ENCODE data around the gene KRTAP21-3. TPM values are rescaled to one million over a fixed set of nuclear protein-coding genes. Genes with fewer than 3 reads are reported as not detected.
"Not testable (repeated sequence)": the region's sequence is repeated elsewhere in the genome, so short reads cannot be mapped to it uniquely, and the experiment has no call there.

KRTAP21-3 gene, protein sequence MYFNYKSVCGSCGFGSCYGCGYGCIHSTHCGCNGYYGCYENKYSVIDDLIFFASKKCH
- not detected for total RNA-seq
- polyA plus RNA-seq: not detected

DNA sequence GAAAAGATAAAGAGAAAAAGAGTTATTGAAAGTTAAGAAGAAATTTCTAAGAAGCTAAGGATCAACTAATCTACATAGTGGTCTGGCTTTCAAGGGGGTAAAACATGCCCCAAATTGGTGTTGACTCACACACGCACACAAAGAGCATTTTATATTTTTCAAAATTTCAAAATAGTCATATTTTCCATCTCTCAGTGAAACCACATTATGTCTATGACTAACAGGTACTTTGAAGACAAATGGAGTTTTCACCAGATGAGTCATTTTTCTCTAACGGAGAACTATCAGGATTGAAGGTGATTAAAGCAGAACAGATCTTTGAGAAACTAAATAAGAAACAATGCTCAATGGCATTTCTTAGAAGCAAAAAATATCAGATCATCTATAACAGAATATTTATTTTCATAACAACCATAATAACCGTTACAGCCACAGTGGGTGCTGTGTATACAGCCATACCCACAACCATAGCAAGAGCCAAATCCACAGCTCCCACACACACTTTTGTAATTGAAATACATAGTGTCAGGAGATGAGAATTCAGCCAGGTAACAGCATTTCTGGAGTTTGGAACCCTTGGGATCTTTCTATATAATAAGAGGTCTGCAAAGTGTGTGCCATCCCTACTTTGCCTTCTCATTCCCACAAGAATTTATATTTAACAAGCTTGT is at the start of gene KRTAP21-3:
KRTAP21-3 (minus strand) TSS at position 539 of the 671 bp plus-strand sequence; CDS start at position 521, 18 bp downstream.
- peaks cover 0 to 2% of the 10 kb centered on the region in 2 donors for H3K27me3 Mint-ChIP-seq
- Histone ChIP-seq H3K27me3 (ENCODE audit: insufficient read depth, low read length, poor library complexity, severe bottlenecking) (no peaks in the 10 kb centered on the region), H3K9me3 (ENCODE audit: low read length) (no peaks in the 10 kb centered on the region), H3K4me3 (ENCODE audit: low read length) (no peak within 1 kb of the TSS), H3K27ac (ENCODE audit: low read depth, low read length) (no peak within 1 kb of the TSS), H3K36me3 (ENCODE audit: insufficient read depth, low read length) (no peaks in the 10 kb centered on the region), H3K4me1 (ENCODE audit: insufficient read depth, low read length) (no peaks in the 10 kb centered on the region)
- ChIA-PET POLR2A (no interaction called here), CTCF (no interaction called here)
- H3K36me3 Mint-ChIP-seq: no peaks in the 10 kb centered on the region
- no peak within 1 kb of the TSS for H3K27ac Mint-ChIP-seq
- no peak for DNase-seq
- H3K4me3 Mint-ChIP-seq: no peak within 1 kb of the TSS
- peaks cover 0 to 22% (median 4%) of the 10 kb centered on the region in 3 donors for H3K4me1 Mint-ChIP-seq
- H3K9me3 Mint-ChIP-seq: peaks cover 0 to 5% (median 0%) of the 10 kb centered on the region in 5 donors

DNA sequence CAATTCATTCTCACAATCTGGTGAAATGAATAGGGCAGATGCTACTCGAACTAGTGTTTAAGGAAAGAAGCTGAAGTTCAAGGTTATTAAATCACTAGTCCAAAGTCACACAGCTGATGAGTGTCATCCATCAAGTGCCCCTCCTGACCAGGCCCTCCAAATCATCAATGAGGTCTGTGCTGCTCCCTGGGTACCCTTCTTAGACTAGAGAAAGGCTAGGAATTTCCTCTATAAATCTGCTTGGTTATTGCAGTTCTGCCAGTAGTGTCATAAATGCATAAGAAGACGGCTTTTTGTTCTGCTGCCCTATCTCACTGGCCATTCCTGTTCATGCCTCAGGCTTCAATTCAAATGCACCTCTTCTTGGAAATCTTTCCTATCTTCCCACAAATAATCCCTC is 42.2 kb upstream of the KRTAP21-3 start:
- no peaks in the 10 kb centered on the region for H3K27me3 Mint-ChIP-seq
- Histone ChIP-seq H3K4me1 (ENCODE audit: insufficient read depth, low read length) (no peaks in the 10 kb centered on the region), H3K27ac (ENCODE audit: low read depth, low read length) (no peak overlapping the region), H3K4me3 (ENCODE audit: low read length) (no peak overlapping the region), H3K9me3 (ENCODE audit: low read length) (no peaks in the 10 kb centered on the region), H3K36me3 (ENCODE audit: insufficient read depth, low read length) (no peaks in the 10 kb centered on the region), H3K27me3 (ENCODE audit: insufficient read depth, low read length, poor library complexity, severe bottlenecking) (no peaks in the 10 kb centered on the region)
- no peaks in the 10 kb centered on the region for H3K4me1 Mint-ChIP-seq
- no peak for DNase-seq
- H3K27ac Mint-ChIP-seq: no peak overlapping the region
- ChIA-PET POLR2A (no interaction called here), CTCF (no interaction called here)
- no peaks in the 10 kb centered on the region for H3K36me3 Mint-ChIP-seq
- no peak overlapping the region for H3K4me3 Mint-ChIP-seq
- H3K9me3 Mint-ChIP-seq: no peaks in the 10 kb centered on the region

DNA sequence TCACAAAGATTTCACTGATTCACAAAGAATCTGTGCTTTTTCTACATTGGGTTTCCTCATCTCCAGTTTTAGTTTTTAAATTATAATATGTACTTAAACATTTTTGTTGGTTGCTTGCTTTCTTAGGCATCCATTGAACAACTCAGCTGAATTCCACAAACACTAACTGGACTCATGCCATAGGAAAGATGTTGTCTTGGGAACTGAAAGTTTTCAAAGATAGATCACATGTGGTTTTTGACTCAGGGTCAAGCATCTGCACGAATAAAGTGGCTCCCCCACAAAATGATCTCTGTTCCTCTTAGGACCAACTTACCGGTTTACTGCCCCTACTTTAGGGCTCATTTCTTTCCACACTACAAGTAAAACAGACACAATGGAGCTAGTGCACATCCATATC is 39.7 kb upstream of the KRTAP21-3 start:
- no peak overlapping the region for H3K4me3 Mint-ChIP-seq
- ChIA-PET CTCF (no interaction called here), POLR2A (no interaction called here)
- H3K9me3 Mint-ChIP-seq: no peaks in the 10 kb centered on the region
- H3K27ac Mint-ChIP-seq: no peak overlapping the region
- H3K27me3 ChIP-seq (ENCODE audit: insufficient read depth, low read length, poor library complexity, severe bottlenecking): no peaks in the 10 kb centered on the region
- H3K36me3 ChIP-seq (ENCODE audit: insufficient read depth, low read length): no peaks in the 10 kb centered on the region
- H3K4me1 Mint-ChIP-seq: no peaks in the 10 kb centered on the region
- no peaks in the 10 kb centered on the region for H3K9me3 ChIP-seq (ENCODE audit: low read length)
- H3K27ac ChIP-seq (ENCODE audit: low read depth, low read length): no peak overlapping the region
- H3K36me3 Mint-ChIP-seq: no peaks in the 10 kb centered on the region
- H3K4me1 ChIP-seq (ENCODE audit: insufficient read depth, low read length): no peaks in the 10 kb centered on the region
- H3K4me3 ChIP-seq (ENCODE audit: low read length): no peak overlapping the region
- no peaks in the 10 kb centered on the region for H3K27me3 Mint-ChIP-seq
- no peak for DNase-seq

DNA sequence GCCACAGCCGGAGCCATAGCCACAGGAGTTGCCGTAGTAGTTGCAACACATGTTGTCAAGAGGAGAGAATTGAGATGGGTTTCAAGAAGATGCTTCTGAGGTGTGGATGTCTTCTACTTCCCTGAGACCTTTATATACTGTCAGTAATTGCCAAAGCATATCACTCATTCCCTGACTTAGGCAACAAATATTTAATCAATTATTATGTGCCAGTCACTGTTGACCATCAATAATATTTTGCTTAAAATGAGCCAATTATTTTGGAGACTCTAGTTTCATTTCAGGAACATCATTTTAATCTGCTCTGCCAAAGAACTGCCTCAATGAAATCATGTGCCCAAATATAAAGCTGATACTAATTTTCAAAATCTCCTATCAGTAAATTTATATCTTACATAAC is 36.8 kb upstream of the KRTAP21-3 start, which contains the start of gene KRTAP21-1:
KRTAP21-1 (minus strand) TSS at position 101 of the 400 bp plus-strand sequence; CDS start at position 51, 50 bp downstream.
- H3K9me3 Mint-ChIP-seq; CTCF ChIA-PET; H3K27me3 Mint-ChIP-seq; H3K4me3 ChIP-seq (ENCODE audit: low read length); POLR2A ChIA-PET; DNase-seq; H3K36me3 Mint-ChIP-seq; H3K27me3 ChIP-seq (ENCODE audit: insufficient read depth, low read length, poor library complexity, severe bottlenecking); H3K36me3 ChIP-seq (ENCODE audit: insufficient read depth, low read length); H3K4me3 Mint-ChIP-seq; H3K27ac Mint-ChIP-seq; H3K9me3 ChIP-seq (ENCODE audit: low read length); H3K4me1 ChIP-seq (ENCODE audit: insufficient read depth, low read length); H3K4me1 Mint-ChIP-seq; H3K27ac ChIP-seq (ENCODE audit: low read depth, low read length): not testable (repeated sequence)

DNA sequence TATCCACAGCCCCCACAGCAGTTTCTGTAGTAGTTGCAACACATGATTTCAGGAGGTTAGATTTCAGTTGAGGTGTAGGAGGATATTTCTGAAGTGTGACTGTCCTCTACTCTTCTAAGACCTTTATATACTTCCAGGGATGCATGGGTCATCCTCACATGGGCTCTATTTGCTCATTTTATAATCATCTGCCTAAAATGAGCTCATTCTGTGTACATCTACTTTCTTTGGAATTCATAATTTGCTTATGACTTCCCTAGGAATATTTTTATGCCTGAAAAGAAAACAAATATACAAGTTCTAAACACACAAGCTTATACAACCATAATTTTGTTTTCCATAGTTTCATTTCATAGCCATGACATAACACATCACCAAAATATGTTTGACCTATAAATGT is 28.6 kb upstream of the KRTAP21-3 start, which contains the start of gene KRTAP21-2:
KRTAP21-2 (minus strand) TSS at position 101 of the 400 bp plus-strand sequence; CDS start at position 44, 57 bp downstream.
- DNase-seq: no peak
- Mint-ChIP-seq H3K27ac (no peak within 1 kb of the TSS), H3K27me3 (peaks cover 0 to 2% of the 10 kb centered on the region in 2 donors), H3K4me1 (no peaks in the 10 kb centered on the region), H3K4me3 (no peak within 1 kb of the TSS), H3K36me3 (no peaks in the 10 kb centered on the region), H3K9me3 (peaks cover 0 to 6% (median 2%) of the 10 kb centered on the region in 5 donors)
- H3K27me3 ChIP-seq (ENCODE audit: insufficient read depth, low read length, poor library complexity, severe bottlenecking): no peaks in the 10 kb centered on the region
- H3K27ac ChIP-seq (ENCODE audit: low read depth, low read length): no peak within 1 kb of the TSS
- ChIA-PET POLR2A (no interaction called here), CTCF (no interaction called here)
- no peaks in the 10 kb centered on the region for H3K9me3 ChIP-seq (ENCODE audit: low read length)
- H3K36me3 ChIP-seq (ENCODE audit: insufficient read depth, low read length): no peaks in the 10 kb centered on the region
- H3K4me1 ChIP-seq (ENCODE audit: insufficient read depth, low read length): no peaks in the 10 kb centered on the region
- no peak within 1 kb of the TSS for H3K4me3 ChIP-seq (ENCODE audit: low read length)

DNA sequence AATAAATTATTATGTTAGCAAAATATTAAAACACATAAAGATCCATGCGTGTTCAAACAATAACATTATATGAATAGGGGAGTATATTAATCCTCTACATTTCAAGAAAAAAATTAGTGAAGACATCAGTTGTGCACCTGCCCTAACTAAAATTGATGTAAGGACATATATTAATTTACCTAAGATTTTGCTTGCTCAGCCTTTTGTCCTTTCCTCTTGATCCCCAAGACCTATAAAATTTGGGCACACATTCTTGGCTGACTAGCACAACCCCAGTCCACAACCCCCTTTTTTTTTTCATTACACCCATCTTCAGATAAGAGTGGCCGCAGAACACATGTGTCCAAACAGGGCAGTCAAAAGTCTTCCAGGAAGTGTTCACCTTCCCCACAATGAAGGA is 21.9 kb upstream of the KRTAP21-3 start:
- Histone ChIP-seq H3K36me3 (ENCODE audit: insufficient read depth, low read length) (no peaks in the 10 kb centered on the region), H3K4me1 (ENCODE audit: insufficient read depth, low read length) (no peaks in the 10 kb centered on the region), H3K9me3 (ENCODE audit: low read length) (no peaks in the 10 kb centered on the region), H3K27me3 (ENCODE audit: insufficient read depth, low read length, poor library complexity, severe bottlenecking) (no peaks in the 10 kb centered on the region), H3K27ac (ENCODE audit: low read depth, low read length) (no peak overlapping the region), H3K4me3 (ENCODE audit: low read length) (no peak overlapping the region)
- ChIA-PET POLR2A (no interaction called here), CTCF (no interaction called here)
- Mint-ChIP-seq H3K27ac (no peak overlapping the region), H3K36me3 (no peaks in the 10 kb centered on the region), H3K4me3 (no peak overlapping the region), H3K4me1 (no peaks in the 10 kb centered on the region), H3K9me3 (peaks cover 0 to 3% (median 0%) of the 10 kb centered on the region in 5 donors), H3K27me3 (peaks cover 0 to 3% of the 10 kb centered on the region in 2 donors)
- DNase-seq: no peak

DNA sequence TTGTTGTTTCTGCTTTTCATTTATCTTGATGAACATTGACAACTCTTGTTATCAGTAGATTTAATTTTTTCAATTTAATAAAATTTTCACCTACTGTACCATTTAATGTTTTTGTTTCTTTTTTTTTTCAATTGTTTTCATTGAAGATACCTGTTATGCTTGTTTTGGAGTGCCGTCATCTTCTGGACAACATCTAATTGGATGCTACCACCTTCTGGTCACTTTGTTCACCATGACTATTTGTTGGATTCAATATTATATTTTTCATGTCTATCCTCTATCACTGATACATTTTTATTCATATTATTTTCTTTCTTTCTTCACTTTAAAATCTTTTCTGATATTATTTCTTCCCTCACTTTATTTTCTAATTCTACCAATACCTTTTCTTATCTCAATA is 14.4 kb upstream of the KRTAP21-3 start:
- no peaks in the 10 kb centered on the region for H3K4me1 Mint-ChIP-seq
- no peak for DNase-seq
- no peaks in the 10 kb centered on the region for H3K36me3 Mint-ChIP-seq
- ChIA-PET POLR2A (no interaction called here), CTCF (no interaction called here)
- H3K27me3 ChIP-seq (ENCODE audit: insufficient read depth, low read length, poor library complexity, severe bottlenecking): no peaks in the 10 kb centered on the region
- H3K36me3 ChIP-seq (ENCODE audit: insufficient read depth, low read length): no peaks in the 10 kb centered on the region
- no peak overlapping the region for H3K4me3 Mint-ChIP-seq
- H3K4me3 ChIP-seq (ENCODE audit: low read length): no peak overlapping the region
- H3K27me3 Mint-ChIP-seq: peaks cover 1 to 3% of the 10 kb centered on the region in 2 donors
- no peak overlapping the region for H3K27ac Mint-ChIP-seq
- H3K4me1 ChIP-seq (ENCODE audit: insufficient read depth, low read length): no peaks in the 10 kb centered on the region
- H3K9me3 Mint-ChIP-seq: peaks cover 0 to 9% (median 2%) of the 10 kb centered on the region in 5 donors
- no peaks in the 10 kb centered on the region for H3K9me3 ChIP-seq (ENCODE audit: low read length)
- H3K27ac ChIP-seq (ENCODE audit: low read depth, low read length): no peak overlapping the region

DNA sequence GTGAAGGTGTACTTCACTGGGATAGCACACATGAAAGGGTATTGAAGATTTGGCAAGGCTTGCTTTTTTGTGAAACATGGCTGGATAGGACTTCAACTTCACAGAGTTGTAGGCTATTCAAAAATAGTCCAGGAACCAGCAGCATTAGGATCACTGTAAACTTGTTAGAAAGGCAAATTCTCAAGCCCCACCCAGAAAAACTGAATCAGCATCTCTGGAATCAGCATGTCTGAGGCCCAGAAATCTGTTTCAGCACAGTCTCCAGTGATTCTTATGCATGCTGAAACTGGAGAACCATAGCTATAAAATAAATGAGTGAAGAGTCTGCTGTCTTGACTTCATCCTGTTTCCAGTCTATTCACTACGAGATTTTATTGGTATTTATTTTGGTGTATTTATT is 8.1 kb upstream of the KRTAP21-3 start:
- CTCF ChIA-PET: no interaction called here

More for the DNA sequence above, 8.1 kb upstream of the KRTAP21-3 start:
- Mint-ChIP-seq H3K27ac (no peak overlapping the region), H3K9me3 (peaks cover 0 to 20% (median 5%) of the 10 kb centered on the region in 5 donors), H3K4me1 (no peaks in the 10 kb centered on the region), H3K4me3 (no peak overlapping the region), H3K36me3 (no peaks in the 10 kb centered on the region), H3K27me3 (peaks cover 0 to 5% of the 10 kb centered on the region in 2 donors)
- DNase-seq: no peak
- no peaks in the 10 kb centered on the region for H3K36me3 ChIP-seq (ENCODE audit: insufficient read depth, low read length)
- H3K27me3 ChIP-seq (ENCODE audit: insufficient read depth, low read length, poor library complexity, severe bottlenecking): no peaks in the 10 kb centered on the region
- POLR2A ChIA-PET: no interaction called here
- H3K4me1 ChIP-seq (ENCODE audit: insufficient read depth, low read length): no peaks in the 10 kb centered on the region
- H3K9me3 ChIP-seq (ENCODE audit: low read length): no peaks in the 10 kb centered on the region
- H3K27ac ChIP-seq (ENCODE audit: low read depth, low read length): no peak overlapping the region
- no peak overlapping the region for H3K4me3 ChIP-seq (ENCODE audit: low read length)
